WTC11 (cell line): ENCODE results near the gene RCN1. TPM values are rescaled to one million over a fixed set of nuclear protein-coding genes. Genes with fewer than 3 reads are reported as not detected.
A peak's percentile ranks its signal among the peaks of the same experiment; 100 is the strongest.

Experiments used
- ATAC-seq: fragments of 200-7000 bp; cut with Tn5 transposase; 2 replicates; pipeline ENCODE4 v1.10.0; 2021; ENCODE audit warnings: mild to moderate bottlenecking, moderate library complexity
- CTCF ChIA-PET: fragments of 300-600 bp; sonication (Branson Sonifier 250); formaldehyde crosslinking; loops from one replicate; lab custom pipeline; 2021; ENCODE audit warnings: antibody characterized with exemption; lab: Charles Lee
- POLR2A ChIA-PET: fragments of 350-600 bp; sonication (Branson Sonifier 250); formaldehyde crosslinking; loops from one replicate; lab custom pipeline; 2021; ENCODE audit warnings: antibody characterized with exemption; lab: Charles Lee
- DNase-seq: peaks from one replicate; pipeline ENCODE4 v3.0.0; 2021; ENCODE audit warnings: low spot score
- H3K27ac Mint-ChIP-seq: 2 replicates; pipeline ENCODE4 v1.8.0; 2021; ENCODE audit warnings: mixed read lengths
- H3K27me3 Mint-ChIP-seq: 2 replicates; pipeline ENCODE4 v1.8.0; 2021; ENCODE audit warnings: low read depth, mild to moderate bottlenecking, moderate library complexity, mixed read lengths
- H3K36me3 Mint-ChIP-seq: 2 replicates; pipeline ENCODE4 v1.8.0; 2021; ENCODE audit warnings: mixed read lengths
- H3K4me1 Mint-ChIP-seq: 2 replicates; pipeline ENCODE4 v1.8.0; 2022; ENCODE audit warnings: mixed read lengths
- H3K4me3 Mint-ChIP-seq: 2 replicates; pipeline ENCODE4 v1.8.0; 2021; ENCODE audit warnings: mild to moderate bottlenecking, moderate library complexity, mixed read lengths
- H3K9me3 Mint-ChIP-seq: 2 replicates; pipeline ENCODE4 v1.8.0; 2021; ENCODE audit warnings: mixed read lengths
- ARID4B ChIP-seq: sonication (generic); formaldehyde crosslinking; IDR thresholded peaks from 2 replicates; pipeline ENCODE4 v1.8.0; 2023; ENCODE audit warnings: missing genetic modification reagents, mild to moderate bottlenecking, borderline replicate concordance
- CDX4 ChIP-seq: fragments of 250-450 bp; sonication (Bioruptor Pico); IDR thresholded peaks from 2 replicates; pipeline ENCODE4 v1.9.0; 2021; ENCODE audit warnings: moderate library complexity, mild to moderate bottlenecking, inconsistent platforms, borderline replicate concordance
- ERG ChIP-seq: fragments of 250-450 bp; sonication (Bioruptor Pico); IDR thresholded peaks from 2 replicates; pipeline ENCODE4 v1.8.0; 2021; ENCODE audit warnings: mild to moderate bottlenecking
- ETV6 ChIP-seq: sonication (generic); formaldehyde crosslinking; IDR thresholded peaks from 2 replicates; pipeline ENCODE4 v1.8.1; 2022; ENCODE audit warnings: mild to moderate bottlenecking, missing genetic modification reagents
- FOXJ3 ChIP-seq: sonication (generic); formaldehyde crosslinking; IDR thresholded peaks from 2 replicates; pipeline ENCODE4 v1.9.0; 2021; ENCODE audit warnings: missing genetic modification reagents, mild to moderate bottlenecking, borderline replicate concordance
- FOXP1 ChIP-seq: sonication (generic); formaldehyde crosslinking; IDR thresholded peaks from 2 replicates; pipeline ENCODE4 v1.8.0; 2022; ENCODE audit warnings: missing genetic modification reagents, mild to moderate bottlenecking, moderate library complexity, borderline replicate concordance
- IRF2 ChIP-seq: sonication (generic); formaldehyde crosslinking; IDR thresholded peaks from 2 replicates; pipeline ENCODE4 v1.8.0; 2022; ENCODE audit warnings: low read depth, missing genetic modification reagents, borderline replicate concordance
- JUN ChIP-seq: sonication (generic); formaldehyde crosslinking; IDR thresholded peaks from 2 replicates; pipeline ENCODE4 v1.8.0; 2023; ENCODE audit warnings: mild to moderate bottlenecking, missing genetic modification reagents
- MXD4 ChIP-seq: fragments of 250-450 bp; sonication (Bioruptor Pico); IDR thresholded peaks from 2 replicates; pipeline ENCODE4 v1.8.0; 2021; ENCODE audit warnings: mild to moderate bottlenecking, moderate library complexity, borderline replicate concordance
- PRRX2 ChIP-seq: fragments of 250-450 bp; sonication (Bioruptor Pico); IDR thresholded peaks from 2 replicates; pipeline ENCODE4 v1.8.0; 2021; ENCODE audit warnings: mild to moderate bottlenecking
- RELA ChIP-seq: sonication (generic); formaldehyde crosslinking; IDR thresholded peaks from 2 replicates; pipeline ENCODE4 v1.8.1; 2022; ENCODE audit warnings: missing genetic modification reagents, mild to moderate bottlenecking, borderline replicate concordance
- ZNF121 ChIP-seq: sonication (generic); formaldehyde crosslinking; IDR thresholded peaks from 2 replicates; pipeline ENCODE4 v1.8.0; 2023; ENCODE audit warnings: missing genetic modification reagents
- ZNF219 ChIP-seq: sonication (generic); formaldehyde crosslinking; IDR thresholded peaks from 2 replicates; pipeline ENCODE4 v1.8.0; 2023; ENCODE audit warnings: missing genetic modification reagents, mild to moderate bottlenecking, borderline replicate concordance
- ZNF232 ChIP-seq: sonication (generic); formaldehyde crosslinking; IDR thresholded peaks from 2 replicates; pipeline ENCODE4 v1.8.0; 2022; ENCODE audit warnings: mild to moderate bottlenecking, missing genetic modification reagents
- ZNF416 ChIP-seq: fragments of 250-450 bp; sonication (Bioruptor Pico); IDR thresholded peaks from 2 replicates; pipeline ENCODE4 v1.9.0; 2021; ENCODE audit warnings: mild to moderate bottlenecking, inconsistent platforms
- ZNF423 ChIP-seq: fragments of 250-450 bp; sonication (Bioruptor Pico); IDR thresholded peaks from 2 replicates; pipeline ENCODE4 v2.1.2; 2022; ENCODE audit warnings: mild to moderate bottlenecking, moderate library complexity
- ZNF512 ChIP-seq: sonication (generic); formaldehyde crosslinking; IDR thresholded peaks from 2 replicates; pipeline ENCODE4 v1.8.1; 2022; ENCODE audit warnings: missing genetic modification reagents, borderline replicate concordance
- ZNF532 ChIP-seq: fragments of 250-450 bp; sonication (Bioruptor Pico); IDR thresholded peaks from 2 replicates; pipeline ENCODE4 v1.9.0; 2021; ENCODE audit warnings: mild to moderate bottlenecking, borderline replicate concordance
- total RNA-seq: library from RNA; stranded (reverse); gene quantifications from 3 replicates; pipeline ENCODE4 v1.2.3, GENCODE V29; 2021

The RCN1 gene
- total RNA-seq, 1 experiment from 2014 or later = 96.2 TPM

- Mint-ChIP-seq H3K9me3 (no peaks in the 10 kb centered on the region), H3K36me3 (no peaks in the 10 kb centered on the region)
- POLR2A ChIA-PET = no interaction called here
- DNase-seq = no peak
- TF ChIP-seq ZNF512 (CRISPR knock-in tag) (no peak), FOXP1 (CRISPR knock-in tag) (no peak), ETV6 (no peak)
- TF ChIP-seq, all 79 proteins: peak for 0
- Mint-ChIP-seq H3K27ac (no peak overlapping the region; the same call in 1 of the 2 replicates), H3K4me3 (no peak overlapping the region), H3K27me3 (no peaks in the 10 kb centered on the region), H3K4me1 (peaks cover 10% of the 10 kb centered on the region)
- CTCF ChIA-PET = interaction anchor here (1.0 to 1.4 kb wide), 3 partner anchors 39 to 775 kb away, joined by 3 to 4 read pairs (median 3); no protein-coding TSS in a partner anchor
- 0 out of 2 replicates have a peak, but pooled peaks have one; percentile 34 for ATAC-seq
Measured at GRCh38 chr11:32115446-32115845, 24.6 kb downstream of the RCN1 start.

GRCh38 chr11:32116668-32117067 lies 25.8 kb downstream of the RCN1 start:
- H3K27ac Mint-ChIP-seq = no peak overlapping the region
- TF ChIP-seq ZNF232 (CRISPR knock-in tag) (no peak), IRF2 (CRISPR knock-in tag) (no peak), ZNF423 (no peak), ZNF532 (CRISPR knock-in tag) (no peak), RELA (no peak), ZNF219 (CRISPR knock-in tag) (no peak), ZNF121 (no peak), ARID4B (CRISPR knock-in tag) (no peak), ZNF416 (CRISPR knock-in tag) (no peak), CDX4 (CRISPR knock-in tag) (no peak), MXD4 (no peak), FOXJ3 (CRISPR knock-in tag) (no peak), PRRX2 (CRISPR knock-in tag) (no peak), ERG (CRISPR knock-in tag) (no peak), JUN (CRISPR knock-in tag) (no peak)
- TF ChIP-seq, all 79 proteins: peak for 0
- Mint-ChIP-seq H3K27me3 (no peaks in the 10 kb centered on the region), H3K36me3 (no peaks in the 10 kb centered on the region), H3K9me3 (no peaks in the 10 kb centered on the region), H3K4me3 (no peak overlapping the region), H3K4me1 (peaks cover 10% of the 10 kb centered on the region)
- DNase-seq (no peak), ATAC-seq (no peak)
- CTCF ChIA-PET = interaction anchor here (0.6 to 0.8 kb wide), 2 partner anchors 24 to 358 kb away, joined by 3 read pairs; no protein-coding TSS in a partner anchor
- POLR2A ChIA-PET = no interaction called here
